Measurements from ENCODE around the gene SNAI3.

Gene SNAI3

GRCh38 chr16:88706965-88707826 is 20.9 kb upstream of the SNAI3 start:
- no peak for DNase-seq
- intact Hi-C loops (cut with DNase I), result no loop called here

GRCh38 chr16:88706229-88706964 is 20.1 kb upstream of the SNAI3 start, which contains the start of the genes CTU2 and RNF166:
CTU2 (plus strand) TSS chr16:88706503; CDS start chr16:88706531, 28 bp downstream.
RNF166 (minus strand) TSS chr16:88706408; CDS start chr16:88706325, 83 bp downstream.
- intact Hi-C loops (cut with DNase I), result no loop called here
- peak; percentile 72 to 96 (median 92) for DNase-seq

- DNase-seq, result peak in 4 of 42 donors; percentile 14 to 50 (median 42)
- intact Hi-C loops (cut with DNase I), result no loop called here
Observed at GRCh38 chr16:88705801-88706228, 19.5 kb upstream of the SNAI3 start.

- peak in 38 of 42 donors; percentile 26 to 82 (median 60) for DNase-seq
- intact Hi-C loops (cut with DNase I), result no loop called here
Observed at GRCh38 chr16:88705076-88705684, 18.9 kb upstream of the SNAI3 start.

GRCh38 chr16:88703486-88704309 is 17.4 kb upstream of the SNAI3 start:
- intact Hi-C loops (cut with DNase I), result no loop called here
- DNase-seq, result peak in 31 of 42 donors; percentile 25 to 76 (median 54)

- intact Hi-C loops (cut with DNase I), result no loop called here
- DNase-seq, result peak in 1 of 42 donors; percentile 46
Observed at GRCh38 chr16:88702371-88703210, 16.3 kb upstream of the SNAI3 start.

GRCh38 chr16:88701581-88702370 is 15.5 kb upstream of the SNAI3 start:
- intact Hi-C loops (cut with DNase I), result no loop called here
- no peak for DNase-seq

- intact Hi-C loops (cut with DNase I), result no loop called here
- peak; percentile 38 to 91 (median 68) for DNase-seq
Observed at GRCh38 chr16:88700636-88701482, 14.6 kb upstream of the SNAI3 start.

GRCh38 chr16:88700322-88700635 is 14.0 kb upstream of the SNAI3 start:
- intact Hi-C loops (cut with DNase I), result no loop called here
- DNase-seq, result no peak

- DNase-seq, result no peak
- intact Hi-C loops (cut with DNase I), result no loop called here
Observed at GRCh38 chr16:88699180-88699579, 12.9 kb upstream of the SNAI3 start.

- intact Hi-C loops (cut with DNase I), result no loop called here
- no peak for DNase-seq
Observed at GRCh38 chr16:88698646-88699045, 12.3 kb upstream of the SNAI3 start.

- intact Hi-C loops (cut with DNase I), result no loop called here
- DNase-seq, result no peak
Observed at GRCh38 chr16:88697831-88698615, 11.7 kb upstream of the SNAI3 start.

GRCh38 chr16:88697116-88697830 is 11.0 kb upstream of the SNAI3 start:
- DNase-seq, result no peak
- intact Hi-C loops (cut with DNase I), result no loop called here

GRCh38 chr16:88696441-88696840 is 10.1 kb upstream of the SNAI3 start:
- intact Hi-C loops (cut with DNase I), result no loop called here

GRCh38 chr16:88695753-88696152 is 9.4 kb upstream of the SNAI3 start:
- DNase-seq, result no peak

More at GRCh38 chr16:88696441-88696840, 10.1 kb upstream of the SNAI3 start:
- DNase-seq, result no peak

More at GRCh38 chr16:88695753-88696152, 9.4 kb upstream of the SNAI3 start:
- intact Hi-C loops (cut with DNase I), result no loop called here

Data from head of caudate nucleus (tissue), 42 donors.